NCI-H774 (cell line): ENCODE results near the gene RELN.
"Not testable (repeated sequence)": the region's sequence is repeated elsewhere in the genome, so short reads cannot be mapped to it uniquely, and the experiment has no call there.

Experiments
- DNase-seq: peaks from one replicate; lab custom pipeline; 2025; lab: John Stamatoyannopoulos, UW

The RELN gene

GRCh38 chr7:103941976-103942375 is 47.5 kb downstream of the RELN start:
- no peak for DNase-seq

DNA sequence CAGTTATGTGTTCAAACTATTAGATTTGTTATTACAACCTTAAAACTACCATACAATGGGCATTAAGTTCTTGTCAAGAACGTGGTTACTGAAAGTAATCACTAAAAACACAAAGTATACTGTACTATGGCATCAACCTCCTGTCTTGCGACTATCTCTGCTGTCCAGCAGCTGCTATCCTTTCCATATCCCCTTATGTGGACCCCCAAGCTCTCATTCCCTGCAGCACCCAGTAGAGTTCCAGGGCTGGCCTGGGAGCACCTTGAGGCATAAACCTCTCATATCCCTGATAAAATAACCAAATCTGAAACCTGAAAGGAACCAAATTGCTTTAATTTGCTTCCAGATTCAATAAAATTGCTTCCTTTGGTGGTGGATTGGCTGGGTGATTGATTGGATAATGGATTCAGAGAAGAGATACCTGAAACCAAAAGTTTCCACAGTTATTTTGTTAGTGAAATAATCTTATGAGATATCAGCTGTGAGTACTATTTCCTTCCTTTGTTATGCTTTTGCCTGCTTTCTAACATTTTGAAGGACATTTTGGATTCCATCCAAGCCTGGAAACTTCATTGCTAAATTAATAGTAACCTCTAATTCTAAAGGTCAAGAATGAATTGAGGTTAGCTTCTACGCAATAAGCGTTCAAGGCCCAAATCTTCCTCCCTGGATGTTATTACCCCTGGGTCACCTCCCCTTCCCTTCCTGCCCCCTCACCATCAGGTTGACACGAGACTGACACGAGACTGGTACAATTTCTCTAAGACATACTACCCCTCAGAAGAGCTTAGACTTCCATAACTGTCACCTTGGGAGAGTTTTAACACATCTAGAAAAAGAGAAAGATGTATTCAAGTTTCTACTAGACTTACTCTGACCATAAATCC is 48.8 kb downstream of the RELN start:
- DNase-seq: no peak

DNA sequence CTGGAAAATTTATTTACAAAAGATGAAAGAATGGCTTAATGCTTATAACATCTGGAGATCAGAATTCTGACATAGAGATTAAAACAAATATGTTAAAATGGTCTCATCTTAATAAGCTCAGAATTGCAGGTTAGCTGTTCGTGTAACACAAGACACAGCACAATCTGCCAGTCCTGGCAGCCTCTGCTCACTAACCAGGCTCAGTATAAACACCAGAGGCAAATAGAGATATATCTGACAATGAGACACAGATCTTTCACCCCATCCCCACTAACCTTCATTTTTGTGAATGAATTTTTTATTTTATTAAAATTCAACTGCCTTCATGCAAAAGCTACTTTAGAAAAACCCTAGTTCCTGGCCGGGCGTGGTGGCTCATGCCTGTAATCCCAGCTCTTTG is 51.8 kb downstream of the RELN start:
- no peak for DNase-seq

DNA sequence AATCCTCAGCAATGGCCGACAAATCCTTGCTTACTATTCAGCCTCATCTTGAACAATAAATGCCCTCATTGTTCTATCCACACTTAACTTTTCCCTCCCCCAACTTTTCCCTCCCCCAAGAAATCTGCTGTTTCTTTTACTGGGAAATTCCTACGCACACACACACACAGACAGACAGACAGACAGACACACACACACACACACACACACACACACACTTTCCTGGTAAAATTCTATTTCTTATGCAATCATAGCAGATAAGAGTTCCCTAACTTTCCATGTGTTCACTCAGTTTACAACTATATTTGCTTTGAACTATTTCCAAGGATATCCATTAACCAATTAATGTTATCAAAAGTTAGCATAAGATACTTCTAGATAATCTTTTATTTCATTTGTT is 52.9 kb downstream of the RELN start:
- no peak for DNase-seq

DNA sequence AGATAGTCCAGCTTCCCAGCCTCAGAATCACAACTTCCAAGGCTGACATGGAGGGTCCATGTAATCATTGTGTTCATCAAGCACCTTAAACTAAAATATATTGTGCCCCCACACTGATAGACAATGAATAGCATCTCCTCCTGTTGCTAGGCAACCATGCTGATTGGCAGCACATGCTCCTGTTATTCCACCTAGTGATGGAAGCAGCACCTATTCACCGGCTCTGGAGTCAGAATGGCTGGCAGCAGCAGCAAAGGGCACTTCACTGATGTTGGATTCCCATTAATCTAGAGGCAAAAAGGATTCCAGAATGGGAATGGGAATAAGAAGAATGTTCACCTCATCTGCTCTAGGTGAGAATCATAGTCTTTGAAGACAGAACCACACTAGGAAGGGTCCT is 55.0 kb downstream of the RELN start:
- DNase-seq: no peak

DNA sequence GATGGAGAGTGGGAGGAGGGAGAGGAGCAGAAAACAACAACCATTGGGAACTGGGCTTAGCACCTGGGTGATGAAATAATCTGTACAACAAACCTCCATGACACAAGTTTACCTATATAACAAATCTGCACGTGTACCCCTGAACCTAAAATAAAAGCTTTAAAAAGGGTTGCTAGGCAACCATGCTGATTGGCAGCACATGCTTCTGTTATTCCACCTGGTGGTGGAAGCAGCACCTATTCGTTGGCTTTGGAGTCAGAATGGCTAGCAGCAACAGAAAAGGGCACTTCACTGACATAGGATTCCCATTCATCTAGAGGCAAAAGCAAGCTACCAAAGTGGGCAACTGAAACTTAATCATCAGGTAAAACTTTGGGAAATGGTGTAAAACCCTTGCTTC is 57.1 kb downstream of the RELN start:
- no peak for DNase-seq

DNA sequence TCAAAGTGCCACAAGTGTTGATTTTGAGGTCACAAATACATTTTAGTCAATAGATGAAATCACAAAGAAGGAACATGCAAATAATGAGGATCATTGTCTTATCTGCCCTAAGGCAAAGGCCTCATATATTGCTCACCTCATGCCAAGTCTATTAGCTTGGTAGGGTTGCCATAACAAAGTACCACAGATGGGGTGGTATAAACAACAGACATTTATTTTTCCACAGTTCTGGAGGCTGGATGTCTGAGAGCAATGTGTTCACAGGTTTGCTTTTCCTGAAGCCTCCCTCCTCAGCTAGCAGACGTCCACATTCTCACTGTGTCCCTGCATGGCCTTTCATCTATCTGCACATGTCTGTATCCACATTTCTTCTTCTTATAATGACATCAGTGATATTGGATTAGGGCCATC is 59.6 kb downstream of the RELN start:
- no peak for DNase-seq

GRCh38 chr7:103928581-103928980 is 60.9 kb downstream of the RELN start:
- no peak for DNase-seq

DNA sequence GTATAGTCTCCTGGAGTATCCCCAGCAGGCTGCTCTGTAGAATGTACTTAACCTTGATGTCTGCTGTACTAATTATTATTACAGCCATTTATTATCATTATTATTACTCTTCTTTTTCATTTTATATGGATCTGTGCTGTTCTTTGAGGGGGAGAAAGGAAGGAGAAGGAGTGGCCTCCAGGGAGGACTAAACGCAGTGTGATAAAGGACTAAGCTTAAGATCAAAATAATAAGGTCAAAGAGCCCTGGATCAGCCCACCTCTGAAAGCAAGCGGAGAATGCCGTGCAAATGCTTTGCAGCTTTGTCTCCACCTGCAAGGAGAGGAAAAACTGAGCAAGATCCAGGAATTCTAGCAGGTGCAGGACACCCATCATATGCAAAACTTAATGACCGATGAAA is 65.3 kb downstream of the RELN start:
- DNase-seq: no peak

DNA sequence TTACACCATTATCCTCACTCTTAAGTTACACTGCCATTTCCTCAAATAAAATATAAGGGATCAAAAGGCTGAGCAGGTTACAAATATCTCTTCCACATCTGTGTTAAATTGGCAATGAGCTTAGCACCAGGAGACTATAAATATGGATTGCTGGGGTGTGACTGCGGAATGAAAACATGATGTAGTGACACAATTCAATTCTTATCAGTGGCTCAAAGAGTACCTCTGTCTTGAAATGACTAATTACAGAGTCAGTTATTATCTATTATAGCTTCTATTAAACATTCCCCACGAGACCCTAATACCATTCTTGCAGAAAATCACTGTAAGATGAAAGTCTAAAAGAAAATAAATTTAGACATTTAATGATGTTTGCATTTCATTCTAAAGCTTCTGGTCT is 67.1 kb downstream of the RELN start:
- no peak for DNase-seq

- no peak for DNase-seq
These were observed 67.8 kb downstream of the RELN start for GRCh38 chr7:103921692-103922091.

GRCh38 chr7:103919272-103919868 is 70.1 kb downstream of the RELN start:
- no peak for DNase-seq

DNA sequence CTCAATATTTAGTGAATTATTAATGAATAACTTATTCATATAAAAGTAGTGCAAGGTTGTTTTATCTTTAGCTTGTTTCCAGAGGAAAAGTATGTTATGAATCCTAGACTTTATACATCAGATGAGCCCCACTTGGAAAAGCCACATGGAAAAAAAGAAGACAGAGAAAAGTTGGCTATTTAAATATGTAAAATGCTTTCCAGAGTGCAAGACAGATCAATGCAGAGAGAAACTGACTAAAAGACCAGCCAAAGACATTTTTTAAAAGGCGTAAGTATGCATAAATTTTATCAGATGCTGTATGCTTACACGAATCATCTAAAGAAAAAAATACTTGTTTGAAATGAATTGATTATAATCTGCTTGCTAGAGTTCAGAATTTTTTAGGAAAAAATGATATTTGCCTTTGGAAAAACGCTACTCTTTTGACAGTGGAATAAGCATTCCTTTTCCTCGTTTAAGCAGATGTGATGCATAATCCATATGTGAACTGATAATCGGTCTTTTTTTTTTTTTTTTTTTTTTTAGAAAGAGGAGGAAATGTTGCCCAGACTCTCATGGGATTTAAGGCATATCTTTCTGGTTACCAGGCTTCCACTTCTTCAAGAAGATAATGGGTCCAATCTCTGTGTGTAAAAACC is 70.7 kb downstream of the RELN start:
- DNase-seq: no peak

GRCh38 chr7:103915680-103916357 is 73.6 kb downstream of the RELN start:
- DNase-seq: no peak

- no peak for DNase-seq
These were observed 75.1 kb downstream of the RELN start for GRCh38 chr7:103914147-103914899.

GRCh38 chr7:103912891-103913605 is 76.4 kb downstream of the RELN start:
- no peak for DNase-seq

DNA sequence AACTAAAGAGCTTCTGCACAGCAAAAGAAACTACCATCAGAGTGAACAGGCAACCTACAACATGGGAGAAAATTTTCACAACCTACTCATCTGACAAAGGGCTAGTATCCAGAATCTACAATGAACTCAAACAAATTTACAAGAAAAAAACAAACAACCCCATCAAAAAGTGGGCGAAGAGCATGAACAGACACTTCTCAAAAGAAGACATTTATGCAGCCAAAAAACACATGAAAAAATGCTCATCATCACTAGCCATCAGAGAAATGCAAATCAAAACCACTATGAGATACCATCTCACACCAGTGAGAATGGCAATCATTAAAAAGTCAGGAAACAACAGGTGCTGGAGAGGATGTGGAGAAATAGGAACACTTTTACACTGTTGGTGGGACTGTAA is 78.4 kb downstream of the RELN start:
- DNase-seq: not testable (repeated sequence)

- no peak for DNase-seq
These were observed 83.5 kb downstream of the RELN start for GRCh38 chr7:103905997-103906396.

- DNase-seq: no peak
These were observed 86.5 kb downstream of the RELN start for GRCh38 chr7:103902917-103903316.

DNA sequence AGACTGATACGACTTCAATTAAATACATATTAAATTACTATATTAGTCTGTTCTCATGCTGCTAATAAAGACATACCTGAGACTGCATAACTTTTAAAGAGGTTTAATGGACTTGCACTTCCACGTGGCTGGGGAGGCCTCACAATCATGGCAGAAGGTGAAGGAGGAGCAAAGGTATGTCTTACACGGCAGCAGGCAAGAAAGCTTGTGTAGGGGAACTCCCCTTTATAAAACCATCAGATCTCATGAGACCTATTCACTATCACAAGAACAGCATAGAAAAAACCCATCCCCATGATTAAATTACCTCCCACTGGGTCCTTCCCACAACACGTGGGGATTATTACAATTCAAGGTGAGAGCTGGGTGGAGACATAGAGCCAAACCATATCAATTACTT is 92.6 kb downstream of the RELN start:
- not testable (repeated sequence) for DNase-seq
